NCI-H128 (cell line): Measurements from ENCODE around the gene SYNM.

Source experiments
- DNase-seq: peaks from one replicate; lab custom pipeline; 2025; ENCODE audit not compliant: unreplicated experiment; lab: John Stamatoyannopoulos, UW

The SYNM gene

GRCh38 chr15:99121691-99122410 is 17.0 kb downstream of the SYNM start:
- no peak for DNase-seq

- no peak for DNase-seq
Measured at GRCh38 chr15:99122831-99123712, 18.2 kb downstream of the SYNM start.

GRCh38 chr15:99123713-99124451 is 19.0 kb downstream of the SYNM start:
- DNase-seq = no peak

GRCh38 chr15:99124641-99125040 is 19.8 kb downstream of the SYNM start:
- DNase-seq = no peak

- no peak for DNase-seq
Measured at GRCh38 chr15:99125061-99125891, 20.4 kb downstream of the SYNM start.

- no peak for DNase-seq
Measured at GRCh38 chr15:99126131-99126588, 21.3 kb downstream of the SYNM start.

GRCh38 chr15:99126930-99127329 is 22.1 kb downstream of the SYNM start:
- DNase-seq = no peak

GRCh38 chr15:99127773-99128172 is 22.9 kb downstream of the SYNM start:
- DNase-seq = no peak

- no peak for DNase-seq
Measured at GRCh38 chr15:99128411-99128810, 23.5 kb downstream of the SYNM start.

GRCh38 chr15:99129644-99130043 is 24.8 kb downstream of the SYNM start:
- no peak for DNase-seq

GRCh38 chr15:99130314-99130713 is 25.4 kb downstream of the SYNM start:
- no peak for DNase-seq

GRCh38 chr15:99130765-99131440 is 26.0 kb downstream of the SYNM start:
- no peak for DNase-seq

- DNase-seq = no peak
Measured at GRCh38 chr15:99131441-99132023, 26.7 kb downstream of the SYNM start.

GRCh38 chr15:99132122-99132521 is 27.2 kb downstream of the SYNM start:
- no peak for DNase-seq

- no peak for DNase-seq
Measured at GRCh38 chr15:99132634-99133287, 27.9 kb downstream of the SYNM start.

GRCh38 chr15:99134317-99134821 is 29.5 kb downstream of the SYNM start:
- no peak for DNase-seq

- no peak for DNase-seq
Measured at GRCh38 chr15:99135194-99135593, 30.3 kb downstream of the SYNM start.

- peak; percentile 48 for DNase-seq
Measured at GRCh38 chr15:99137111-99137546, 32.2 kb downstream of the SYNM start.

GRCh38 chr15:99137877-99138276 is 33.0 kb downstream of the SYNM start:
- no peak for DNase-seq
